Measurements from ENCODE around the gene EML4.

The EML4 gene

GRCh38 chr2:42135381-42136312, 33.5 kb upstream of the EML4 start:
- in situ Hi-C loops (cut with MboI; ENCODE audit: low sequenced_read_pairs, unreplicated experiment), result no loop called here
- TF ChIP-seq, protein P1, sequence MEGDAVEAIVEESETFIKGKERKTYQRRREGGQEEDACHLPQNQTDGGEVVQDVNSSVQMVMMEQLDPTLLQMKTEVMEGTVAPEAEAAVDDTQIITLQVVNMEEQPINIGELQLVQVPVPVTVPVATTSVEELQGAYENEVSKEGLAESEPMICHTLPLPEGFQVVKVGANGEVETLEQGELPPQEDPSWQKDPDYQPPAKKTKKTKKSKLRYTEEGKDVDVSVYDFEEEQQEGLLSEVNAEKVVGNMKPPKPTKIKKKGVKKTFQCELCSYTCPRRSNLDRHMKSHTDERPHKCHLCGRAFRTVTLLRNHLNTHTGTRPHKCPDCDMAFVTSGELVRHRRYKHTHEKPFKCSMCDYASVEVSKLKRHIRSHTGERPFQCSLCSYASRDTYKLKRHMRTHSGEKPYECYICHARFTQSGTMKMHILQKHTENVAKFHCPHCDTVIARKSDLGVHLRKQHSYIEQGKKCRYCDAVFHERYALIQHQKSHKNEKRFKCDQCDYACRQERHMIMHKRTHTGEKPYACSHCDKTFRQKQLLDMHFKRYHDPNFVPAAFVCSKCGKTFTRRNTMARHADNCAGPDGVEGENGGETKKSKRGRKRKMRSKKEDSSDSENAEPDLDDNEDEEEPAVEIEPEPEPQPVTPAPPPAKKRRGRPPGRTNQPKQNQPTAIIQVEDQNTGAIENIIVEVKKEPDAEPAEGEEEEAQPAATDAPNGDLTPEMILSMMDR (IDR thresholded peaks at IDR 0.05; ENCODE audit: borderline replicate concordance, control extremely low read depth, extremely low read depth, insufficient read depth, missing control alignments), result no peak
- no peak for DNase-seq (ENCODE audit: low spot score)

GRCh38 chr2:42136782-42137124, 32.4 kb upstream of the EML4 start:
- TF ChIP-seq, protein P1 (IDR thresholded peaks at IDR 0.05; ENCODE audit: borderline replicate concordance, control extremely low read depth, extremely low read depth, insufficient read depth, missing control alignments), result no peak
- no peak for DNase-seq (ENCODE audit: low spot score)
- in situ Hi-C loops (cut with MboI; ENCODE audit: low sequenced_read_pairs, unreplicated experiment), result no loop called here

- in situ Hi-C loops (cut with MboI; ENCODE audit: low sequenced_read_pairs, unreplicated experiment), result no loop called here
- TF ChIP-seq, protein P1 (IDR thresholded peaks at IDR 0.05; ENCODE audit: borderline replicate concordance, control extremely low read depth, extremely low read depth, insufficient read depth, missing control alignments), result no peak
- DNase-seq (ENCODE audit: low spot score), result no peak
These were observed 31.9 kb upstream of the EML4 start for GRCh38 chr2:42137125-42137841.

- in situ Hi-C loops (cut with MboI; ENCODE audit: low sequenced_read_pairs, unreplicated experiment), result no loop called here
- TF ChIP-seq, protein P1 (IDR thresholded peaks at IDR 0.05; ENCODE audit: borderline replicate concordance, control extremely low read depth, extremely low read depth, insufficient read depth, missing control alignments), result no peak
- DNase-seq (ENCODE audit: low spot score), result no peak
These were observed 30.8 kb upstream of the EML4 start for GRCh38 chr2:42138163-42139015.

- in situ Hi-C loops (cut with MboI; ENCODE audit: low sequenced_read_pairs, unreplicated experiment), result no loop called here
- TF ChIP-seq, protein P1 (IDR thresholded peaks at IDR 0.05; ENCODE audit: borderline replicate concordance, control extremely low read depth, extremely low read depth, insufficient read depth, missing control alignments), result no peak
- DNase-seq (ENCODE audit: low spot score), result no peak
These were observed 30.1 kb upstream of the EML4 start for GRCh38 chr2:42139101-42139500.

DNA sequence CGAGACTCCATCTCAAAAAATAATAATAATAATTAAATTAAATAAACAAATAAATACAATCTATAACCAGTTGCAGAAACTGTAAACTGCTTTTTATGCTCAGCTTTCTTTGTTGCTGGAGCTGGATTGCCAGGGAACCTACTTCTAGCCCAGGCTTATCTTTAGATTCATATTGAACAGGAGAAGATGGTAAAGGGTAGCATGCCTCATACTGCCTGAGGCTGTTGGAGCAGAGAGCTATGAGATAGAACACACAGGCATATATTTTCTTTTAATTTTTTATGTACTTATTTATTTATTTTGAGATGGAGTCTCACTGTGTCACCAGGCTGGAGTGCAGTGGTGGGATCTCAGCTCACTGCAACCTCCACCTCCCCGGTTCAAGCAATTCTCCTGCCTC, 28.7 kb upstream of the EML4 start:
- TF ChIP-seq, protein P1 (IDR thresholded peaks at IDR 0.05; ENCODE audit: borderline replicate concordance, control extremely low read depth, extremely low read depth, insufficient read depth, missing control alignments), result no peak
- no peak for DNase-seq (ENCODE audit: low spot score)
- in situ Hi-C loops (cut with MboI; ENCODE audit: low sequenced_read_pairs, unreplicated experiment), result no loop called here

Data from GM13976 (cell line).